ENCODE data around the gene IPO7. TPM values are rescaled to one million over a fixed set of nuclear protein-coding genes. Genes with fewer than 3 reads are reported as not detected.
"Not testable (repeated sequence)": the region's sequence is repeated elsewhere in the genome, so short reads cannot be mapped to it uniquely, and the experiment has no call there.

The IPO7 gene
- polyA plus RNA-seq (2013, experiment 1 of 2; ENCODE audit: insufficient read length) = 109 TPM
- 107 TPM for polyA plus RNA-seq (2013, experiment 2 of 2; ENCODE audit: insufficient read length)

- DNase-seq = peak; percentile 93
Measured at GRCh38 chr11:9384535-9385326, at the start of gene IPO7. Gene IPO7 (plus strand): TSS chr11:9384652. CDS start chr11:9384764, 112 bp downstream.

GRCh38 chr11:9341638-9342178 lies 42.7 kb upstream of the IPO7 start:
- DNase-seq = no peak

- DNase-seq = no peak
Measured at GRCh38 chr11:9344061-9344680, 40.3 kb upstream of the IPO7 start.

GRCh38 chr11:9347100-9347499 lies 37.4 kb upstream of the IPO7 start:
- no peak for DNase-seq

GRCh38 chr11:9347779-9348178 lies 36.7 kb upstream of the IPO7 start:
- not testable (repeated sequence) for DNase-seq

- DNase-seq = no peak
Measured at GRCh38 chr11:9351321-9351881, 33.1 kb upstream of the IPO7 start.

GRCh38 chr11:9357041-9357440 lies 27.4 kb upstream of the IPO7 start:
- DNase-seq = no peak

- DNase-seq = not testable (repeated sequence)
Measured at GRCh38 chr11:9360862-9361622, 23.4 kb upstream of the IPO7 start.

GRCh38 chr11:9362393-9362863 lies 22.0 kb upstream of the IPO7 start:
- DNase-seq = peak; percentile 52

GRCh38 chr11:9363954-9364912 lies 20.2 kb upstream of the IPO7 start:
- DNase-seq = peak; percentile 99

- no peak for DNase-seq
Measured at GRCh38 chr11:9367551-9367950, 16.9 kb upstream of the IPO7 start.

GRCh38 chr11:9377036-9377435 lies 7.4 kb upstream of the IPO7 start:
- DNase-seq = no peak

- no peak for DNase-seq
Measured at GRCh38 chr11:9379041-9379440, 5.4 kb upstream of the IPO7 start.

- DNase-seq = no peak
Measured at GRCh38 chr11:9380773-9381172, 3.7 kb upstream of the IPO7 start.

- no peak for DNase-seq
Measured at GRCh38 chr11:9385327-9385899, 961 bp downstream of the IPO7 start.

- no peak for DNase-seq
Measured at GRCh38 chr11:9386086-9386485, 1.6 kb downstream of the IPO7 start.

GRCh38 chr11:9386901-9387300 lies 2.4 kb downstream of the IPO7 start:
- DNase-seq = no peak

GRCh38 chr11:9396310-9396709 lies 11.9 kb downstream of the IPO7 start:
- peak; percentile 48 for DNase-seq

GRCh38 chr11:9396752-9397151 lies 12.3 kb downstream of the IPO7 start:
- DNase-seq = no peak

GRCh38 chr11:9397746-9398680 lies 13.6 kb downstream of the IPO7 start:
- DNase-seq = peak; percentile 9

Measured in fibroblast of skin of abdomen (primary cell).